GM11168 (cell line): ENCODE measurements around the gene OGFR.

Source experiments
- in situ Hi-C: fragments of 300-500 bp; cut with MboI; formaldehyde crosslinking; loops from one replicate; pipeline ENCODE4 v1.12.0; 2022; ENCODE audit warnings: low sequenced_read_pairs; ENCODE audit not compliant: unreplicated experiment

The OGFR gene, protein sequence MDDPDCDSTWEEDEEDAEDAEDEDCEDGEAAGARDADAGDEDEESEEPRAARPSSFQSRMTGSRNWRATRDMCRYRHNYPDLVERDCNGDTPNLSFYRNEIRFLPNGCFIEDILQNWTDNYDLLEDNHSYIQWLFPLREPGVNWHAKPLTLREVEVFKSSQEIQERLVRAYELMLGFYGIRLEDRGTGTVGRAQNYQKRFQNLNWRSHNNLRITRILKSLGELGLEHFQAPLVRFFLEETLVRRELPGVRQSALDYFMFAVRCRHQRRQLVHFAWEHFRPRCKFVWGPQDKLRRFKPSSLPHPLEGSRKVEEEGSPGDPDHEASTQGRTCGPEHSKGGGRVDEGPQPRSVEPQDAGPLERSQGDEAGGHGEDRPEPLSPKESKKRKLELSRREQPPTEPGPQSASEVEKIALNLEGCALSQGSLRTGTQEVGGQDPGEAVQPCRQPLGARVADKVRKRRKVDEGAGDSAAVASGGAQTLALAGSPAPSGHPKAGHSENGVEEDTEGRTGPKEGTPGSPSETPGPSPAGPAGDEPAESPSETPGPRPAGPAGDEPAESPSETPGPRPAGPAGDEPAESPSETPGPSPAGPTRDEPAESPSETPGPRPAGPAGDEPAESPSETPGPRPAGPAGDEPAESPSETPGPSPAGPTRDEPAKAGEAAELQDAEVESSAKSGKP

GRCh38 chr20:62804627-62805154 is at the start of gene OGFR:
TSS of gene OGFR (plus strand) at chr20:62804835. CDS start at chr20:62804860, 25 bp downstream.
- in situ Hi-C loops: no loop called here

DNA sequence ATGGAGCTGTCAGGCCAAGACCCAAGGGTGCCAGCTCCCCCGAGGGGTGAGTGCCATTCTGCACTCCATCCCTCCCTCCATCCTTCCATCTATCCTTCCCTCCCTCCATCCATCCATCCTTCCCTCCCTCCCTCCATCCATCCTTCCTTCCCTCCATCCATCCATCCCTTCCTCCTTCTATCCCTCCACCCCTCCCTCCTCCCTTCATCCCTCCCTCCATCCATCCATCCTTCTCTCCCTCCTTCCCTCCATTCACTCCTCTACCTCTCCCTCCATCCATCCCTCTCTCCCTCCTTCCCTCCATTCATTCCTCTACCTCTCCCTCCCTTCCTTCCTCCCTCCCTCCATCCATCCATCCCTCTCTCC is 49.7 kb upstream of the OGFR start:
- in situ Hi-C loops: no loop called here

GRCh38 chr20:62755817-62756724 is 48.6 kb upstream of the OGFR start:
- in situ Hi-C loops: no loop called here

- in situ Hi-C loops: no loop called here
These were observed 46.3 kb upstream of the OGFR start for GRCh38 chr20:62758226-62758912.

- in situ Hi-C loops: no loop called here
These were observed 44.6 kb upstream of the OGFR start for GRCh38 chr20:62759981-62760431.

- in situ Hi-C loops: no loop called here
These were observed 44.2 kb upstream of the OGFR start for GRCh38 chr20:62760471-62760855.

DNA sequence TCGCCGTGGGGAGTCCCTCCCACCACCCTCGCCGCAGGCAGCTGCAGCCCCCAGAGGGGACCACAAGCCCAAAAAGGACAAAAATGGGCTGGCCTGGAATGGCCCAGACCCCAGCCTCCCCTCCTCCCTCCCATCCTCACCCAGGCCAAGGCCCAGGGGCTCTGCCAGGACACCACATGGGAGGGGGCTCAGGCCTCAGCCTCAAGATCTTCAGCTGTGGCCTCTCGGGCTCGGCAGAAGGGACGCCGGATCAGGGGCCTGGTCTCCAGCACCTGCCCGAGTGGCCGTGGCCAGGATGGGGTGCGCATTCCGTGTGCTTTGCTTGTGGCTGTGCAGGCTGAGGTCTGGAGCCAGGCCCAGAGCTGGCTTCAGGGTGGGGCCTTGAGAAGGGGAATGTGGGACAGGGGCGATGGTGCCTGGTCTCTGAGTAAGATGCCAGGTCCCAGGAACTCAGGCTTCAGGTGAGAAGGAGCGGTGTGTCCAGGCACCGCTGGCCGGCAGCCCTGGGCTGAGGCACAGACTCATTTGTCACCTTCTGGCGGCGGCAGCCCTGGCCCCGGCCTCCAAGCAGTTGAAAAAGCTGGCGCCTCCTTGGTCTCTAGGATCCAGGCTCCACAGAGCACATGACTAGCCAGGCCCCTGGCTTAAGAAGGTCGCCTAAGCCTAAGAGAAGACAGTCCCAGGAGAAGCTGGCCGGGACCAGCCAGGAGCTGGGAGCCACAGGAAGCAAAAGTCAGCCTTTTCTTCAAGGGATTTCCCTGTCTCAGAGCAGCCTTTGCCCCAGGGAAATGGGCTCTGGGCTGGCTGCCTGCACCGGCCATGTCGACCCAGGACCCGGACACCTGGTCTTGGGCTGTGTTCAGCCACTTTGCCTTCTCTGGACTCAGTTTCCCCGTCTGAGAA is 43.5 kb upstream of the OGFR start:
- in situ Hi-C loops: no loop called here

- in situ Hi-C loops: no loop called here
These were observed 42.9 kb upstream of the OGFR start for GRCh38 chr20:62761759-62762131.

- in situ Hi-C loops: no loop called here
These were observed 42.3 kb upstream of the OGFR start for GRCh38 chr20:62762376-62762775.

DNA sequence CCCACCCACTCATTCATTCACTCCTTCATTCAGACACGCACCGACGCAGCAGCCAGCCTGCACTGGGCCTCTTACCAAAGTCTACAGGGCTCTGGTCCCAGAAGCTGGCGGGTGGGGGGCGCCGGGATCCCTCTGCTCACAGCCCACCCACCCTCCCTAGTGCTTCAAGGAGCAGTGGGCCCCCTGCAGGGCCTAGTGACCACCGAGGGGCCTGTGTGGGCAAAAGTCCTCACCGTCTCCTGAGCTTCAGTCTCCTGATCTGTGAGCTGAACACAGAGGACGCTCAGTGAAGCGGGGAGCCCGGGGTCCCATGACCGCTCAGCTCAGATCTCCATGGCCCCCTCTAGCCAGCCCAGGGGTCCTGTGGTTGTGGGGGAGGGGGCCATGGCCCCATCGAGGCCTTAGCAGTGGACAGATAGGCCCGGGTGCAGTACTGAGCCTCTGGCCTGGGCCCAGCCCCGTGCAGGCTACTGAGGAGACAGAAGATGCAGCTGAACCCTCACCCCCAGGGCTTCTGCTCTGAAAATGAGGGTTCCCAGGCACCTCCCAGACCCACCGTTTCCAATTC is 41.8 kb upstream of the OGFR start:
- in situ Hi-C loops: no loop called here

- in situ Hi-C loops: no loop called here
These were observed 41.2 kb upstream of the OGFR start for GRCh38 chr20:62763404-62763803.

DNA sequence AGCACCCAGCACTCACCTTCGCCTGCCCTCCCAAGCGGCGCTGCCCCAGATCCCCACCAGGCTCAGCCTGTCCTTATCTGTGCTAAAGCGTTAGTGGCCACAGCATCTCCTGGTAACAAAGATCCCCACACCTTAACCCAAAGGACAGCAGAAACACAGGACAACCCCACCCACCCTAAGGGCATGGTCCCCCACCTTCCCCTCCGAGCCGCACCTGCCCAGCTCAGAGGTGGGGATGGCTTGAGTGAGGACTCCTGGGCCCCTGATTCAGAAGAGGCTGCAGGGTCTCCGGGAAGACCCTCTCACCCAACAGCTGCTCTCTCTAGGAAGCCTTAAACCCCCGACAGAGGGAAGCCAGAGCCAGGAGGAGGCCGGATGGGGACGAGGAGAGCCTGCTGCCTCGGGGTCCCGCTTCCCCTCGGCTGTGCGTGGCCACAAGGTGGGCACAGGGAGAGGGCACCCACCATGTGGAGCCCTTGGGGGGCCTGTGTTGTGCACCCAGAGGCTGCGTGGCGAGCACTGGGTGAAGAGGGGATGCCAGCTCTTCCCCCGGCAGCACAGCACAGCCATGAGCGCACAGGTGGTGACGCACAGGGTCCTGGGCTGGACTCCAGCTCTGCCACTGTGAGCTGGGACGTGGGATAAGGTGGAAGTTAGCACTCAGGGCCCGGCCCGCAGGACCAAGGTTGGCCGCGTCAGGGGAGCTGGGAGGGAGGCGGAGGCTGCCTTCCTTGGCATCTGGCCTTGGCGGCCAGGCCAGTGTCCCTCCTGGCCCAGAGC is 40.3 kb upstream of the OGFR start:
- in situ Hi-C loops: no loop called here

GRCh38 chr20:62765021-62765420 is 39.6 kb upstream of the OGFR start:
- in situ Hi-C loops: no loop called here

- in situ Hi-C loops: no loop called here
These were observed 39.1 kb upstream of the OGFR start for GRCh38 chr20:62765432-62766070.

GRCh38 chr20:62766071-62766450 is 38.6 kb upstream of the OGFR start:
- in situ Hi-C loops: no loop called here

- in situ Hi-C loops: no loop called here
These were observed 37.9 kb upstream of the OGFR start for GRCh38 chr20:62766716-62767115.

DNA sequence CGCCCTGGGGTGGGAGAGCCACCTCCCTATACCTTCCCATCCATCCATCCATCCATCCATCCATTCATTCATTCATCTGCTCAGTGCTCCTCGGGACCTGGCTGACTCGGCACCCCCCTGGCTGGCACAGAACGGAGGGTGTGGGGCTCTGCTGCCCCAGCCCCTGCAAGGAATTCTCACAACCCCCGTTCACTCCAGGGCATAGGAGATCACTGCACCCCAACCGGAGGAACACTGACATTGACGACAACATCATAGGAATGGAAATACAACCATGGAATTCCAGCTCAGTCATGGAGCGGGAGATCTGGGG is 36.4 kb upstream of the OGFR start:
- in situ Hi-C loops: no loop called here
